ENCODE measurements around the gene ACYP1. TPM values are rescaled to one million over a fixed set of nuclear protein-coding genes. Genes with fewer than 3 reads are reported as not detected.

ACYP1 gene
- total and polyA plus RNA-seq, 2 of the 13 experiments (the other 11 are each of a cell fraction or from before 2014, with no cell fraction given), result 9.7 to 22.4 TPM

DNA sequence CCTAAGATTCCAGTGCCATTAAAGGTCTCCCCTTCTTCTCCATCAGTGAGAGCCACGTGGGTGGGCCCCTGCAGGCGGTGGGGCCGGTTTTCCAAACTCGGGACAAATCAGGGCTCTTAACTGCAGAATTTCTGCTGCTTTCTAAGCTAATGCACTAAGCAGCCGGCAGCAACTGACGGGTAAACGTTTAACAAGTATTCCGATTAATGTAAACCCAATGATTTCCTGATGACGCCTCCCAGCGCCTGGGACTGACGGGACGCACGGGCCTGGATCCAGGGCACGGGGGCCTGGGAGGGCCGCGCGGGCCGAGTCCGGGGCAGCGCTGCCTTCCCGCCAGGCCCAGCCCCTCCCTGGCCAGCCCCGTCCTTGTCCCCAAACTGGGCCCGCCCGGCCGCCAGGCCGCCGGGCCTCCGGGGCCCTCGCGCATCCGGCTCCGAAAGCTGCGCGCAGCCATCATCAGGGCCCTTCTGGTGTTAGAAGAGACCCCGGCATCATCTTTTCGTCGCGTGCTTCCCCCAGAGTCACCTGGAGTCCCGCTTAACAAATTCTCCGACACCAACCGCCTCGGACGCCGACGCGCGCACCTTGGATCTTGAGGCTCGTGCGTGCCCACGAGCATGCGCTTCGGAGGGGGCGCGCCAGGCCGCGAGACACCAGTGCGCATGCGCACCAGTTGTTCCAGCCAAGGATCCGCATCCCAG, 12.8 kb downstream of the ACYP1 start, which contains the start of gene MLH3 (continued):
- TF ChIP-seq SYNCRIP (IDR thresholded peaks at IDR 0.05; ENCODE audit: insufficient read depth, low read depth, low read length), result no peak
- peak; percentile 82 for TF ChIP-seq MEIS2 (CRISPR knock-in tag; IDR thresholded peaks at IDR 0.05)
- TF ChIP-seq, protein P1, sequence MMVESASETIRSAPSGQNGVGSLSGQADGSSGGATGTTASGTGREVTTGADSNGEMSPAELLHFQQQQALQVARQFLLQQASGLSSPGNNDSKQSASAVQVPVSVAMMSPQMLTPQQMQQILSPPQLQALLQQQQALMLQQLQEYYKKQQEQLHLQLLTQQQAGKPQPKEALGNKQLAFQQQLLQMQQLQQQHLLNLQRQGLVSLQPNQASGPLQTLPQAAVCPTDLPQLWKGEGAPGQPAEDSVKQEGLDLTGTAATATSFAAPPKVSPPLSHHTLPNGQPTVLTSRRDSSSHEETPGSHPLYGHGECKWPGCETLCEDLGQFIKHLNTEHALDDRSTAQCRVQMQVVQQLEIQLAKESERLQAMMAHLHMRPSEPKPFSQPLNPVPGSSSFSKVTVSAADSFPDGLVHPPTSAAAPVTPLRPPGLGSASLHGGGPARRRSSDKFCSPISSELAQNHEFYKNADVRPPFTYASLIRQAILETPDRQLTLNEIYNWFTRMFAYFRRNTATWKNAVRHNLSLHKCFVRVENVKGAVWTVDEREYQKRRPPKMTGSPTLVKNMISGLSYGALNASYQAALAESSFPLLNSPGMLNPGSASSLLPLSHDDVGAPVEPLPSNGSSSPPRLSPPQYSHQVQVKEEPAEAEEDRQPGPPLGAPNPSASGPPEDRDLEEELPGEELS (CRISPR knock-in tag; IDR thresholded peaks at IDR 0.05), result peak; percentile 30
- TF ChIP-seq ZNF773 (CRISPR knock-in tag; IDR thresholded peaks at IDR 0.05; ENCODE audit: borderline replicate concordance), result 0 out of 2 replicates have a peak, but pooled peaks have one; percentile 49
- peak; percentile 42; the same call in 1 of the 2 replicates for TF ChIP-seq TAF1 (CRISPR knock-in tag; IDR thresholded peaks at IDR 0.05)
- 0 out of 2 replicates have a peak, but pooled peaks have one; percentile 51 for TF ChIP-seq ZFYVE20 (CRISPR knock-in tag; IDR thresholded peaks at IDR 0.05; ENCODE audit: borderline replicate concordance, low read depth)
- no peak for TF ChIP-seq CC2D1A (CRISPR knock-in tag; IDR thresholded peaks at IDR 0.05)
- TF ChIP-seq ZC3H13 (CRISPR knock-in tag; IDR thresholded peaks at IDR 0.05), result peak; percentile 66; the same call in 1 of the 2 replicates
- no peak; the same call in 1 of the 2 replicates for TF ChIP-seq ZNF574 (CRISPR knock-in tag; IDR thresholded peaks at IDR 0.05)
- TF ChIP-seq, protein P2, sequence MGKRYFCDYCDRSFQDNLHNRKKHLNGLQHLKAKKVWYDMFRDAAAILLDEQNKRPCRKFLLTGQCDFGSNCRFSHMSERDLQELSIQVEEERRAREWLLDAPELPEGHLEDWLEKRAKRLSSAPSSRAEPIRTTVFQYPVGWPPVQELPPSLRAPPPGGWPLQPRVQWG (CRISPR knock-in tag; IDR thresholded peaks at IDR 0.05; ENCODE audit: borderline replicate concordance, low read depth), result no peak
- TF ChIP-seq ETV6 (CRISPR knock-in tag; conservative IDR thresholded peaks at IDR 0.05), result peak; percentile 51; the same call in 1 of the 2 replicates
- TF ChIP-seq ZNF276 (CRISPR knock-in tag; IDR thresholded peaks at IDR 0.05; ENCODE audit: low read depth), result peak; percentile 64; the same call in 1 of the 2 replicates
- TF ChIP-seq ZNF772 (CRISPR knock-in tag; IDR thresholded peaks at IDR 0.05), result peak; percentile 29; the same call in 1 of the 2 replicates
- TF ChIP-seq PCBP1 (IDR thresholded peaks at IDR 0.05; ENCODE audit: borderline replicate concordance, low read depth, low read length), result no peak
- no peak for TF ChIP-seq ZZZ3 (CRISPR knock-in tag; IDR thresholded peaks at IDR 0.05; ENCODE audit: borderline replicate concordance)
- TF ChIP-seq MIER2 (CRISPR knock-in tag; IDR thresholded peaks at IDR 0.05), result no peak
- no peak; the same call in none of the 2 replicates for TF ChIP-seq BORCS8-MEF2B (CRISPR knock-in tag; IDR thresholded peaks at IDR 0.05)
- TF ChIP-seq ZNF792 (CRISPR knock-in tag; IDR thresholded peaks at IDR 0.05), result peak; percentile 75; the same call in 1 of the 2 replicates
- TF ChIP-seq CCAR2 (optimal IDR thresholded peaks at IDR 0.05; ENCODE audit: low read depth, low read length), result no peak
- no peak for TF ChIP-seq FOXK1 (CRISPR knock-in tag; IDR thresholded peaks at IDR 0.05; ENCODE audit: borderline replicate concordance, low read depth)
- TF ChIP-seq, protein P3, sequence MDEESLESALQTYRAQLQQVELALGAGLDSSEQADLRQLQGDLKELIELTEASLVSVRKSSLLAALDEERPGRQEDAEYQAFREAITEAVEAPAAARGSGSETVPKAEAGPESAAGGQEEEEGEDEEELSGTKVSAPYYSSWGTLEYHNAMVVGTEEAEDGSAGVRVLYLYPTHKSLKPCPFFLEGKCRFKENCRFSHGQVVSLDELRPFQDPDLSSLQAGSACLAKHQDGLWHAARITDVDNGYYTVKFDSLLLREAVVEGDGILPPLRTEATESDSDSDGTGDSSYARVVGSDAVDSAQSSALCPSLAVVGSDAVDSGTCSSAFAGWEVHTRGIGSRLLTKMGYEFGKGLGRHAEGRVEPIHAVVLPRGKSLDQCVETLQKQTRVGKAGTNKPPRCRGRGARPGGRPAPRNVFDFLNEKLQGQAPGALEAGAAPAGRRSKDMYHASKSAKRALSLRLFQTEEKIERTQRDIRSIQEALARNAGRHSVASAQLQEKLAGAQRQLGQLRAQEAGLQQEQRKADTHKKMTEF (CRISPR knock-in tag; IDR thresholded peaks at IDR 0.05), result 0 out of 2 replicates have a peak, but pooled peaks have one; percentile 29

Data from HepG2 (cell line).